Transverse colon (tissue), 4 donors: ENCODE measurements around the gene NXPH3. TPM values are rescaled to one million over a fixed set of nuclear protein-coding genes. Genes with fewer than 3 reads are reported as not detected.
A peak's percentile ranks its signal among the peaks of the same experiment; 100 is the strongest.

Source experiments
- DNase-seq: peaks from one replicate; pipeline ENCODE4 v3.0.0-alpha.2; 2019
- H3K27ac ChIP-seq, 4 donors: fragments of 200-600 bp; sonication (generic); 2 replicates each; pipeline ENCODE4 v1.5.1; 2016 to 2018; ENCODE audit warnings: inconsistent platforms in 4 of 4
- H3K27me3 ChIP-seq: fragments of 200-600 bp; sonication (generic); 2 replicates; pipeline ENCODE4 v1.5.1; 2017; ENCODE audit warnings: inconsistent platforms
- H3K36me3 ChIP-seq, 4 donors: fragments of 200-600 bp; sonication (generic); 2 replicates each; pipeline ENCODE4 v1.5.1; 2017 to 2019; ENCODE audit warnings: inconsistent platforms in 4 of 4
- H3K4me1 ChIP-seq, 4 donors: fragments of 200-600 bp; sonication (generic); 2 replicates each; pipeline ENCODE4 v1.5.1; 2017 to 2020; ENCODE audit warnings: inconsistent platforms in 4 of 4
- H3K4me3 ChIP-seq, 4 donors: fragments of 200-600 bp; sonication (generic); 1 replicate in 1 of 4; 2 replicates in 3 of 4; pipeline versions ENCODE4 v1.5.1 to v1.6.1; 2017 to 2019; ENCODE audit warnings: inconsistent platforms in 4 of 4
- H3K9me3 ChIP-seq, 2 donors: fragments of 200-600 bp; sonication (generic); 2 replicates each; pipeline ENCODE4 v1.5.1; 2017 to 2019; ENCODE audit warnings: inconsistent platforms in 2 of 2
- CTCF ChIP-seq, 5 experiments: fragments of 200-600 bp in 3 of 5; fragments of 450-650 bp in 2 of 5; sonication (generic) in 3 of 5; IDR thresholded peaks; 1 replicate in 2 of 5; 2 replicates in 3 of 5; pipeline ENCODE4 v1.5.1; 2016 to 2017; ENCODE audit warnings: antibody characterized with exemption in 5 of 5, inconsistent platforms in 3 of 5, mild to moderate bottlenecking in 2 of 5, moderate library complexity in 1 of 5
- EP300 ChIP-seq: sonication (generic); formaldehyde crosslinking; IDR thresholded peaks from one replicate; pipeline ENCODE4 v1.6.1; 2017; ENCODE audit warnings: antibody characterized with exemption, low read depth
- POLR2A ChIP-seq: fragments of 450-650 bp; IDR thresholded peaks from one replicate; pipeline ENCODE4 v1.6.1; 2016; ENCODE audit warnings: antibody characterized with exemption, mild to moderate bottlenecking, moderate library complexity
- POLR2AphosphoS5 ChIP-seq, 3 donors: sonication (generic); formaldehyde crosslinking; IDR thresholded peaks; one replicate each; pipeline ENCODE4 v1.6.1; 2016; ENCODE audit warnings: antibody characterized with exemption in 3 of 3
- WGBS, 2 donors: methylation state at CpG; one replicate each; pipeline ENCODE4 v1.1.5; 2018; ENCODE audit warnings: low coverage in 1 of 2; 5-methylcytosine and 5-hydroxymethylcytosine counted together
- in situ Hi-C, 4 donors: fragments of 200-750 bp; cut with MboI; loops; one replicate each; pipeline versions ENCODE4 v1.15.0 to v1.15.1; 2017; ENCODE audit warnings: low sequenced_read_pairs in 3 of 4, low pct_ligation_motif_present in 1 of 4, low pct_unique_long_range_greater_than_20kb in 1 of 4
- intact Hi-C: fragments of 100-400 bp; cut with DNase I; formaldehyde crosslinking; loops from one replicate; pipeline ENCODE4 v1.15.1; 2023; ENCODE audit warnings: low total_unique reads
- total RNA-seq, 4 donors: library from RNA; depleted of rRNA; stranded (reverse); fragments of >200 nt; gene quantifications; one replicate each; pipeline ENCODE4 v1.1.0, GENCODE V29; 2016

Gene NXPH3
- total RNA-seq, 4 donors from 2014 or later, result 0.20 to 4.6 (median 2.6) TPM

GRCh38 chr17:49578414-49578813 is 2.7 kb downstream of the NXPH3 start:
- TF ChIP-seq CTCF (IDR thresholded peaks at IDR 0.05), result no peak
- no peak for TF ChIP-seq POLR2A
- DNase-seq, result no peak
- Histone ChIP-seq H3K36me3 (no peaks in the 10 kb centered on the region), H3K9me3 (no peaks in the 10 kb centered on the region), H3K4me1 (peaks cover 0 to 34% (median 28%) of the 10 kb centered on the region in 4 donors), H3K27ac (peak overlapping the region in 1 of 4 donors; percentile 92), H3K4me3 (no peak overlapping the region), H3K27me3 (peaks cover 45% of the 10 kb centered on the region)
- WGBS, 2 donors, result 89% methylated on average over 13 of the region's 13 CpGs; no CpG with 5 or more reads in 1 of the 2 donors
- in situ Hi-C loops (loop anchor here in 1 of 4 donors (10.0 kb wide), 1 partner anchor 116 kb away; no protein-coding TSS in a partner anchor), intact Hi-C loops (loop anchor here (10.0 kb wide), 1 partner anchor 56 kb away; no protein-coding TSS in a partner anchor)

- Histone ChIP-seq H3K27ac (peak overlapping the region in 1 of 4 donors; percentile 10), H3K36me3 (no peaks in the 10 kb centered on the region), H3K27me3 (peaks cover 45% of the 10 kb centered on the region), H3K9me3 (no peaks in the 10 kb centered on the region), H3K4me3 (no peak overlapping the region), H3K4me1 (peaks cover 0 to 34% (median 28%) of the 10 kb centered on the region in 4 donors)
- WGBS, 2 donors, result 92 to 95% methylated on average over 4 to 16 of the region's 17 CpGs
- intact Hi-C loops (loop anchor here (10.0 kb wide), 1 partner anchor 56 kb away; no protein-coding TSS in a partner anchor), in situ Hi-C loops (loop anchor here in 1 of 4 donors (10.0 kb wide), 1 partner anchor 116 kb away; no protein-coding TSS in a partner anchor)
- no peak for DNase-seq
- TF ChIP-seq POLR2AphosphoS5 (IDR thresholded peaks at IDR 0.05), result no peak
- no peak for TF ChIP-seq POLR2A
- TF ChIP-seq CTCF (IDR thresholded peaks at IDR 0.05), result no peak
- no peak for TF ChIP-seq EP300
Observed at GRCh38 chr17:49578952-49579500, 3.4 kb downstream of the NXPH3 start.

- WGBS, 2 donors, result 90% methylated on average over 4 of the region's 5 CpGs; no CpG with 5 or more reads in 1 of the 2 donors
- H3K4me3 ChIP-seq, result no peak overlapping the region
- peaks cover 40% of the 10 kb centered on the region for H3K27me3 ChIP-seq
- intact Hi-C loops (loop anchor here (10.0 kb wide), 1 partner anchor 55 kb away; no protein-coding TSS in a partner anchor), in situ Hi-C loops (loop anchor here in 1 of 4 donors (10.0 kb wide), 1 partner anchor 115 kb away; no protein-coding TSS in a partner anchor)
- no peaks in the 10 kb centered on the region for H3K36me3 ChIP-seq
- H3K9me3 ChIP-seq, result no peaks in the 10 kb centered on the region
- no peak for DNase-seq
- peaks cover 0 to 34% (median 27%) of the 10 kb centered on the region in 4 donors for H3K4me1 ChIP-seq
- H3K27ac ChIP-seq, result peak overlapping the region in 1 of 4 donors; percentile 10
- TF ChIP-seq POLR2A (no peak), EP300 (no peak), POLR2AphosphoS5 (IDR thresholded peaks at IDR 0.05) (no peak), CTCF (IDR thresholded peaks at IDR 0.05) (no peak)
Observed at GRCh38 chr17:49579522-49579921, 3.9 kb downstream of the NXPH3 start.

GRCh38 chr17:49580055-49580721 is 4.5 kb downstream of the NXPH3 start:
- no peaks in the 10 kb centered on the region for H3K9me3 ChIP-seq
- WGBS, 2 donors, result 72% methylated on average over 20 of the region's 21 CpGs; no CpG with 5 or more reads in 1 of the 2 donors
- no peak for DNase-seq
- intact Hi-C loops (no loop called here), in situ Hi-C loops (no loop called here)
- H3K27me3 ChIP-seq, result peaks cover 34% of the 10 kb centered on the region
- H3K4me3 ChIP-seq, result no peak overlapping the region
- TF ChIP-seq CTCF (IDR thresholded peaks at IDR 0.05) (no peak), POLR2A (no peak), EP300 (no peak), POLR2AphosphoS5 (IDR thresholded peaks at IDR 0.05) (no peak)
- peaks cover 0 to 27% (median 24%) of the 10 kb centered on the region in 4 donors for H3K4me1 ChIP-seq
- no peak overlapping the region for H3K27ac ChIP-seq
- H3K36me3 ChIP-seq, result no peaks in the 10 kb centered on the region
